AML-193 (cell line): ENCODE measurements around the gene TMEM178B.
"Not testable (repeated sequence)": the region's sequence is repeated elsewhere in the genome, so short reads cannot be mapped to it uniquely, and the experiment has no call there.

ENCODE experiments used
- DNase-seq, 2 experiments: peaks; one replicate each; lab custom pipeline; 2025; lab: John Stamatoyannopoulos, UW

The TMEM178B gene

DNA sequence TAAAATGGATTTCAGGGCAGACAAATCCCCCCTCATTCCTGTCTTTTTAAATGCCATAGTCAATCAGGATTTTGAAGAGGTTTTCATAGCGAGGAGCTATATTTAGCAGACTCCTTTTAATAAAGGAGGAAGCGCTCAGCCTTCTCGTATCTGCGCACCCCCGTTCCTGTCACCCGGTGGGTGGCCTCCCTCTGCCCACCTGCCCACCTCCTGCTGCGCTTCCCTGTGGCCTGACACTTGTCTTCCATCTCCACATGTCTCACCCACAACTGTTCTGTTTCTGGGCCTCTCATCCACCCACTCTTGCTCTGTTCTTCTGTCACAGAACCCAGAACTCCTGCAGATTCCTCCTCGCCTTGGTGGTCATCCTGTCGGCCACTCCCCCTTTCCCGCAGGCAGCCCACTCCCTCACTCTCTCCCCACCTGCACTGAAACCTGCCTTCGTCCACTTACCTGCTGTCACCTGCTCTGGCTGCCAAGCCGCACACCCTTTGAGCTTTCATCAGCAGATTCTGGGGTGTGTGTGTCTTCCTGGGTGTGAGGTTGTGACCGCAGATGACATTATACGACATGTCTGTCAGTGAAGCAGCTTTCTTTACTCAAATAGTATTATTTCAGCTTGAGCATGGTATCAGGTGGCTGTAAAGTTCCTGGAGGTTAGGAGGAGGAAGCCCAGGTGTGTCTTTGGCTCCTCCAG is 313.8 kb downstream of the TMEM178B start:
- no peak for DNase-seq

DNA sequence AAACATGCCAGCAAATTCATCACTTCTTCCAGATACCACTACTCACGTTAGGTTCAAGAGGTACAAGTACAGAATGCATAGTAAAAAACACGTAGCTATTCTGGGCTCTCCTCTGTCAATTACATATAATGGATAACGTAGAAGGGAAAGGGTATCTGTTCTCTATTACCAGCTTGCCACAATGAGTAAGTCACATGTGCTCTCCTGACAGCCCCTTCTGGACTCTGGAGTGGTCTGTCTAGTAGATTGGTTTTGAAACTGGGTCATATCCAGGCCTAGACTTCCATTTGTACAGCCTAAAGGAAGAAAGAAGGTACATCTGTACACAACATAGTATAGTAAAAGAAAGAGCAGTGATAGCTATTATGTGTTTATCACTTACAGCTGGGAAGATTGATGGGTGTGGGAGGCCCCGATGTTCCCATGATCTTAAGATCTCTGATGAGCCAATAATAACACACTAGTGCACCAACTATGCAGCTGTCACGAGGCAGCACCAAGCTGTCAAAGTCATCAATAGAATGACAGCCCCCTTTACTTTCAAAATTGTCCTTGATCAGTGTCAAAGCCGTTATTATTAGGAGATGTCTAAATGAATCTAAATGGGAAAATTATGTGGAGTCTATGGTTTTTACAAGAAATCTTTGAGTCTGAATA is 315.4 kb downstream of the TMEM178B start:
- no peak for DNase-seq

DNA sequence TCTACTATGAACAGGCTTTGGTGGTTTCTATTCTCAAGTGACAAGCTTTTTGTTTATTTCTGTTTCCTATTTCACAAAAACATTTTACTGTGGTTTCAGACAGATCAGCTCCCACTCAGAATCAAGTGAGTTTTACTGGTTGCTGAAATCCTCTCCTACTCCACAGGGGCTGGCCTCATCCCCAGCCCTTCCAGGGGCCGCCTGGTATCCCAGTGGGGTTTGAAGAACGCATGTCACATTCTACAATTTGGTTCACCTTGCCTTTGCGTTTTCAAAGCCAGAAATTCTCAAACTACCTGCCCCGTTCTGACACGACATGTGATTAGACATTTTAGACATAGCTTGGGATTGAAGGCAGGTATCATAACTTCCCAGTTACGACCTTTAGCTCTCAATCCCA is 316.5 kb downstream of the TMEM178B start:
- no peak for DNase-seq

DNA sequence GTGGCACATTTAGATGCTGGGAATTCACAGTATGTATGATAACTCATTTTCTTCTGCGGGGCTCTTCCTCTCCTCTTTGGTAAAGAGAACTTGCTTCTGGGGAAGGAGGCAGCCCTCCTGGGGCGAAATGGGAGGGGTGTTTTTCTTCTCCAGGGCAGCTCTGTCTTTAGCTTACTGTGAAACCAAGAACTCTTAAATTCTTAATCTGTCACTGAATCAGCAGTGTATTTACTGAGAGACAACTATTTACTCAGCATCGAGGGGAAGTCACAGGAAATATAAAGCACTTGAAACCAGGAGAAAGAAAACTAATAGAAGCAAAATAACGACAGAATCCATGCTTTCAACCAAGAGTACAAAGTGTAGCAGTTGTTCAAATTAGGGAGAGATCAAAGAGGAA is 319.2 kb downstream of the TMEM178B start:
- no peak for DNase-seq

DNA sequence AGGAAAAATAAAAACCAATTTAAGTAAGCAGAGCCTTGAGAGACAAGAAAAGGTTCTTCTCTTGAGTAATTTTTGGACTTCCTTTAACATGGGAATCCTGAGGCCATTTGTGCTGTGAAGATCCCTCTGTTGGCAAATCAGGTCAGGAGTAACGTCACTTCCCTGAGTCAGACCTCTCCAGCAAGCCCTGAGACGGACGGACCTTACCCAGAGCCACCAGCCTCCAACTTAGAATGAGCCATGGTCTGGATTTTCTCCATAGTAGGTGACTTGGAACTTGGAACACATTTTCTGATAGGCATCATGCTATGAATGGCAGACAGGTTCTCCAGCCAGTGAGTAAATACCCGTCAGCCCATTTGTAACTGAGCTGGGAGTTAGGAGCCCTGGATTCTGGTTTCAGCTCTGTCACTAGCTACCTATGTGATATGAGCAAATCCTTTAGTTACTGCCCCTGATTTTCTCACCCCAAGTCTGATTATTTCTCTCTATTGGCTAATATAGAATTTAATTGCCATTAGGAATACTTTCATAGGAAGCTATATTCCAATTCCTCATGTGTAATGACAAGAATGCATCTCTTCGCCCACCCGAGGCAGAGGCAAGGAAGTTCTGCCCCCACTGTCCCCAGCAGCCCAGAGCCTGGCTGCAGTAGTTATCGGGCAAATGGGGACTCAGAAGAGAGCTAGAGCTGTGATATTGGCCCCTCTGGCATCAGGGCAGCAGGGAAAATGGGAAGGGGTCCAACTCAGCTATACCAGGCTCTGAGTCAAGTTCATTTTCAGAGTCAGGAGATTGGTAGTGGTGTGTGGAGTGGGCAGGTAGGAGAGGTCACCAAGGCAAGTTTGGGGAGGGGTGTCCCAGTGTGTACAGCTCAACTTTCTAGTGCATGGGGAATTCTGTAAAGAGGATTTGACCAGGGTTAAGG is 323.6 kb downstream of the TMEM178B start:
- no peak for DNase-seq

DNA sequence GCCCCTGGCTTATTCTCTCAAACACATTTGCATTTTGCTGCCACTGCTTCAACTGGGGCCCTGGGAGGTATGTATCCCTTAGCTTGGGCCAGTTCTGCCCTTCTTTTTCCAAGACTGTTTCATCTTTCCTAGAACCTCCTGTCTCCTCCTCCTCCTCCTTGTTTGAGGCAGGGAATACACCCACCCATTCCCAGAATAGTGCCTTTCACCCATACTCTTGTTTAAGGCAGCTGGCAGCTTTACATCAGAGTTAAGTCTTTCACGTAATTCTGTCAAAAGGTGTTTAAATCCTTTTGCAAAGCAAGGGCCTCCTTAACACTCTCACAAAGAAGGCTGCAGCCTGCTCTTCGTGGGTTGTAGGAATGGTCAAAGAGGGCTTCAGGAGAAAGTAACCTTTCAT is 326.5 kb downstream of the TMEM178B start:
- no peak for DNase-seq

DNA sequence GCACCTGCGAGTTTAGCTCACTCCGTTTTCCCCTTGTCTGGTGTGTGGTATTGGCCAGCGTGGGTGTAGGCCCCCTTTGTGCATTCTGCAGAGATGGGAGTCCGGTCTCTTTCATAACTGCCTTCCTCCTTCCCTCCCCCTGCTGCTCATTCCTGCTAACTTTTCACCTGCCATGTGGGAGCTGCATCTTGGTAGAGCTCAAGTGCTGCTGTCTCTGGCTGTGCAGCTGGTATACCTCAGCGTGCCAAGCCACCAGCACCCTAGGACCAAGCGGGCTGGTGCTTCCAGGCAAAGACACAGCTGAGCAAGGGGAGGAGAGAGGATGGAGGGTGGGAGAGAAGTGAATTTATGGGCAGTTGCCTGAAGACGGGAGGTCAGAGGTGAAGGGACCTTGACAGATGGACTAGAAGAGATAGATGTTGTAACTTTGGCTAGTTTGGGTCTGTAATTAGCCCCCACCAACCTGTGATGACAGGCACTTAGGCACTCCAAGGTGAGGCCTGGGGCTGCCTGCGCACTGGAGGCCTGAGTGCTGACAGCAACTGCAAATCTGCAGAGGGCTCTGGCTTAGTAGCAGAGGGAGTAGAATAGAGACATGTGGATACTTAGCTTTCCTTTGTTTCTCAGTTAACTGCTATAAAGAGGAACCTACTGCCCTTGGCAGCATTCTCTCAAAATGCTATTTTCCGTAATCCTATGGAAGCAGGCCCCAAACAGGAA is 328.6 kb downstream of the TMEM178B start:
- DNase-seq = no peak

DNA sequence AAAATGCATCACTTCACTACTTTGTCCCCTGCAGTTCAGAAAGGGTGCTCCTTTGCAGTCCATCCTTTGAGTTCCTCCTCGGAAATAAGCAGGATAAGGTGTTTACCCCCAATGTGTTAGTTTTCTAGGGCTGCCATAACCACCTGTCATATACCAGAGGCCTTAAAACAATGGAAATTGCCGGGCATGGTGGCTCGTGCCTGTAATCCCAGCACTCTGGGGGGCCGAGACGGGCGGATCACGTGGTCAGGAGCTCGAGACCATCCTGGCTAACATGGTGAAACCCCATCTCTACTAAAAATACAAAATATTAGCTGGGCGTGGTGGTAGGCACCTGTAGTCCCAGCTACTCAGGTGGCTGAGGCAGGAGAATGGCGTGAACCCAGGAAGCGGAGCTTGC is 330.0 kb downstream of the TMEM178B start:
- not testable (repeated sequence) for DNase-seq

DNA sequence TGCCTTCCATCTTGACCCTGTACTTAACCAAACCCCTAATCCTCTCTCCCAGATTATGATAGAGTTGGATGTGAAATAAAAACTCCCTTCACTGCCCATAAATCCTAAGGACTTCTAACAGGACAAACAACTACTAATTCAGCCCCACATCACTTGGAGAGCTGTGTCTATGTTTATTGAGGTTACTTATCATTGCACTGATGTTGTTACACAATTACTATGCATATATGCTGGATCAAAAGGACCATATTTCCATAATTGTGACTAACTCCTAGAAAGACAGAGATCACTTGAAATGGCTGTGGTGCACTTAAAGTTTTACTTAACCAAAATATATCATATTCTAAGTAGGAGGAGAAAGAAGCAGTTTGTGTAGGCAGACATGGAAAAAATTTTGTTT is 332.5 kb downstream of the TMEM178B start:
- DNase-seq = no peak

DNA sequence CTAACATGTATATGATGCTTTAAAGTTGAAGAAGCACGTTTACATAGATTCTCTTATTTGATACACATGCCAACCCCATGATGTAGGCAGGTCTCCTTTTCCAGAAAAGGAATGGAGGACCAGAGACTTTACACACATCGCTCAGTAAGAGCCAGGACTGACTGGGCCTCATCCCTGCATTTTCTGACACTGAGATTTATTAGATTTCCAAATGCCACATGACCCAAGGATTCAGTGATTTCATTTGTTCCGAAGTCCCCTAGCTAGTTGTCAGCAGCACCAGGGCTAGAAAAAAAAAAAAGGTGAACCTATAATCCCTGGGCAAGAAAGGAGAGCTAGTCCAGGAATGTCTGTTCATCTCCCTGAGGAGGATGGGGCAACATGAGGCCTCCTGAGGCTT is 334.0 kb downstream of the TMEM178B start:
- no peak for DNase-seq

DNA sequence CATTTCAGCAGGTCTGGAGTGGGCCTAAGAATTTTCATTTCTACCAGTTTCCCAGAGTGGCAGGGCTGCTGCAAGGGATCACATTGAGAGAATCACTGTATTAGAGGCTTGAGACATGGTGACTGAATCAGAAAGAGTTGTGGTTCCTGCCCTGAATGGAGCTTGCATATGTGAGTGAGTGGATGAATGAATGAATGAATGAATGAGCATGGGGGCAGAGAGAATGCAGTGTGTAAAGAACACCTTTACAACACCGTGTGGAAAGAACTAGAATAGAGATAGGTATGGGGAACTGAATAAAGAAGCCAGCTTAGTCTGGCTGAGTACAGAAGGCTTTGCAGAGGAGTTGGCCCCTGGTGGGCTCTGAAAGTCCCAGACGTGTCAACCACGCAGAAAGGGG is 334.6 kb downstream of the TMEM178B start:
- DNase-seq = no peak

DNA sequence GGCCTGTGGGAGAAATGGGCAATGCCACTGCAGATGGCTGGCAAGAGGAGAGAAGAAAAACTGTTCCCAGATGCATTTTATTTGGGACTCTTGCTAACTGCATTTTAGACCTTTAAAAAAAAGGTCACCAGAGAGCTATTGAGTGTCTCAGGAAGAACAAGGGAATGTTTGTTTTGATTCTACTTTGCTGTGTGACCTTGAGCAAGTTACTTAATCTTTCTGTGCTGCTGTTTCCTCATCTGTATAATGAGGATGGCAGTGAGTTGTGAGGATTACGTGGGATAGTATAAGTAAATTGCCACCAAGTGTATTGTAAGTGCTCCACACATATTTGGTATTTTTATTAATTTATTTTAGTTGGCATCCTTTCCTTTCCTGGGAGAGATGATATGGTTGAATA is 335.4 kb downstream of the TMEM178B start:
- DNase-seq = no peak

DNA sequence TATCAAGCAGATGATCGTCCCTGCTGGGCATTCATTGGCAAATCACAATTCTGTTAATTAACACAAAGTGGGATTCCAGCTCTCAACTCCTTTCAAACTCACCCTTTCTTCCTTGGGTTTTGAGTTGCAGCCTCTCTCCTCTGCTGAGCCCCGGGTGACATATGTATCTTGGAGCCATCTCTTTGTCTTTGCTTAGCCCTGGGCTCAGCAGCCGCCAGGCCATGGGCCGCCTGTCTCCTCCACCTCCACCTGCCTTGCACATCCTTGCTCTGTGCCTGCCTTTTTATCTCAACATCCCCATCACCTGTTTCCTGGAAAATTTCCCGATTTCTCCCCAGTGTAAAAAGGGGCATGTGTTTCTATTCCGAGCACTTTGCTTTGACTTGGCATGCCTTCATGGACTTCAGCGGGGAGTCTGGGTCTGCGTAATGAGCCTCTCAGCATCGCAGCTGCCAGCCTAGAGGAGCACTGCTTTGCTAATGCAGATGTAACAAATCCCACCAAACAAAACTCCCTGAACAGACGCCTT is 336.0 kb downstream of the TMEM178B start:
- DNase-seq = no peak

DNA sequence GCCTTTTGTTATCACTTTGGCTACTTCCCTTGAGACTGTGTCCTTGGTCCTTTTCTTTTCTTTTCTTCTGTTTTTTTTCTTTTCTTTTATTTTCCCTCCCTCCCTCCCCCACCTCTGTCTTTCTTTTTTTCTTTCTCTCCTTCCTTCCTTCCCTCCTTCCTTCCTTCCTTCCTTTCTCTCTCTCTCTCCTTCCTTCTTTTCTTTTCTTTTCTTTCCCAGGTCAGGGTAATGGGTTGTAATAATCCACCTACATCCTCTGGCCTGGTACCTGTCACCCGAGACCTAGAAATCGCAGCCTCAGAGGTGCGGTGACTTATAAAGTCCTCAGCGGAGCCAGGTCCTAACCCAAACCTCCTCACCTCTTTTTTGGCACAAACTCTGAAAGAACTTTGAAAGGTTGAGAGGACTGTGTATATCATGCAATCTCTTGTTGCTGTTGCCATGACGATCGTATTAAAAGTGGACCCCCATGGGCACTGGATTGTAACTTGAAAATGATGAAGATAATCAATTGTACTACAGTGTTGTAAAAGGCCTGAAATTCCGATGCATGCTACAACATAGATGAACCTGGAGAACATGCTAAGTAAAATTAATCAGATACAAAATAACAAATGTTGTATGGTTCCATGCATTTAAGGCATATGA is 336.6 kb downstream of the TMEM178B start:
- no peak for DNase-seq

DNA sequence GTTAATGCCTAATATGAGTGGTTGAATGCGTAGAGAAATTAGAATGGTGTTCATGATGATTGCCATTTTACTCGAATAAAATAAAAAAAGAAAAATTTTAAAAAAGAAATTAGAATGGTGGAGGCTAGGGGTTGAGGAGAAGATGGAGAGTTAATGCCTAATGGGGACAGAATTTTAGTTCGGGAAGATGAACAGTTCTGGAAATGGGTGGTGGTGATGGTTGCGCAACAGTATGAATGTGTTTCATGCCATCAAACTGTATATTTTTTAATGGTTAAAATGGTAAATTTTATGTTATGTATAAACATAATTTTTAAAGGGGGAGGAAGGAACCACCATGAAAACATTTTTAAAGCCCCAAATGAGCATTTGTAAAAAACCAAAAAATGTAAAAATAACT is 337.3 kb downstream of the TMEM178B start:
- DNase-seq = no peak

DNA sequence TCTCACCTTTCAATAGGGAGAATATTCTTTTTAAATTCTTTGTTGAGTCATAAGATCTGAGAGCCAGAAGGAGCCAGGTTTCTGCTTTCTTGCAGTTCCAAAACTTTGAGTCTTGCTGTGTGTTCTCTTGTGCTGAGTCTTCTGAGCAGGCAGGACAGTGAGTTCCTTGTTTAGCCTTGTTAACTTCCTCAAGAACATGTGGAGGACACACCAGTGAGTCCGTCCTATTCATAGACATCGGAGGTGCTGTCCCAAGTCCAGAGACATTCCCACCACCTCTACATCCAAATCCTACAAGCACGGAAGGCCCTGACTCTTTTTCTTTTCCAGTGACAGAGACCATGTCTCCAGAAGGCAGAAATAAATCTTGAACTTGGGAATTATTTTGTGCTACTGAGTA is 342.1 kb downstream of the TMEM178B start:
- no peak for DNase-seq

DNA sequence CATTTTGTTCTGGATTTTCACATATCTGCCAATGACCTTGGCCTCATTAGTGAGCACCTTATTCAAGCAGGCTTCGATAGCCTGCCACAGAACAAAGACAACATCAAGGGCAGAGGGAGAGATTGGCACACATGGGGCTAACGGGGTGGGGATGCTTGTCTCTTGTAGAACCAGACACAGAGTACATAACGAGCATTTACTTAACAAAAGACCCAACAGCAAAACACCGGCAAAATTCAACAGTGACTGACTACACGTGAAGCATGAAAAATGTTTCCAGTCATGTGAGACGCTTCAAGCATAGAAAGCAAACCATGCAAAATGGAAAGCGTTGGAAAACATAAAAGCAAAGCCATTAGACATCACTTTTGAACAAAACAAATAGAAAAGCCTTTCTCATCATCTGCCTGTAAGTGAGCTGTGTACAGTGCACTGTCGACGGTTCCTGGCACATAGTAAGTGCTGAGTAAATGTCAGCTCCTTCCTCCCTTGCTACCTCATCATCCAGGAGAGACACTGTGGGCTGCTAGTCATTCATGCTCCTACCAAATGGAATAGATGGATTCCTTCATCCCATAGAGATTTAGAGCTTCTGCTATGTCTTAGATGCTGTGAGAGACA is 342.9 kb downstream of the TMEM178B start:
- no peak for DNase-seq

DNA sequence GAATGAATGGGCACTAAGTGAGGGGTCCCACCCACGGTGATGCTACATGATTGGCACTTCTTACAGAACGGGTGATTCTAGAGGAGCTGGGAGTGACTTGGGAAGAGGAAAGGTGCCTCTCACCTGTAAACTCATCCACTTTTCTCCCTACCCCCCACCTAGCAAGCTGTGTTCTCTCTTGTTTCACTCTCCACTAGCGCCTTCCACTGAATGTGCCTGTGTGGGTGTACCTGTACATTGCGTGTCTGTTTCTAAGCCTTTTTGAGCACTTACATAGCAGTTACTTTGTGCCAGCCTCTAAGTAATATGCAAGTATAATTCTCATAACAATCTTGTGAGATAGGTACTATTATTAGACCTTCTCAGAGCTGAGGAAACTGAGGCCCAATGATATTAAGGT is 343.6 kb downstream of the TMEM178B start:
- DNase-seq = no peak

DNA sequence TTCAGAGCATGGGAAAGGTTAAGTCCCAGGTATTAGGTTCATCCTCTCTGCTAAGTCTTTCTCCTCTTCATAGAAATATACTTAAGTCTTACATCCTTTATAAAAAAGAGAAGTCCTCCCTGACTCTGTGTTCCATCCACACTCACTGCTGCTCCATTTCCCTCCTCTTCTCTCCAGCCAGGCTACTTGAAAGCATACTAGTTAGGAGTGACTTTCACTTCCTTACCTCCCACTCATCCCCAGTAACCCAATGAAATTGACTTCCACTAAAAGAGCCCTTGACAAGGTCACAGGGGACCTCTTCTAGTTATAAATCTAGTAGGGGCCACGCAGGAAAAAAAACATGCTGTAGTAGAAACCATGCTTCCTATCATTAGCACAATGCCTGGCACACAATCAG is 344.2 kb downstream of the TMEM178B start:
- DNase-seq = no peak

DNA sequence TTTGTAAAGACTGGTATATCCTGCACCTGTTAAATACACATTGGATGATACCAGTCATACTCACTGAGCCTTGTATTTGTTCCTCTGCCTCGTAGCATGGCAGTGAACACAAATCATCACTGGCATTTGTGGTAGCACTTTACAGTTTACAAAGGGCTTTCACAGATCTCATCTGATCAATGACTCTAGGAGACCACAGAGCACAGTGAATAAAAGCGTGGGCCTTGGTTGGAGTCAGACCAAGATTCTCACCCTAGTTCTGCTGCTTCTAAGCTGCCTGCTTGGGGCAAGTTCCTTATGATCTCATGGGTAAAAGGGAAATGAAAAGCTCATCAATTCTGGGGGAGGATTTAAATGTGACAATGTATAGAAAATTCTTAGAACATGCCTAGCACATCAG is 347.4 kb downstream of the TMEM178B start:
- no peak for DNase-seq

DNA sequence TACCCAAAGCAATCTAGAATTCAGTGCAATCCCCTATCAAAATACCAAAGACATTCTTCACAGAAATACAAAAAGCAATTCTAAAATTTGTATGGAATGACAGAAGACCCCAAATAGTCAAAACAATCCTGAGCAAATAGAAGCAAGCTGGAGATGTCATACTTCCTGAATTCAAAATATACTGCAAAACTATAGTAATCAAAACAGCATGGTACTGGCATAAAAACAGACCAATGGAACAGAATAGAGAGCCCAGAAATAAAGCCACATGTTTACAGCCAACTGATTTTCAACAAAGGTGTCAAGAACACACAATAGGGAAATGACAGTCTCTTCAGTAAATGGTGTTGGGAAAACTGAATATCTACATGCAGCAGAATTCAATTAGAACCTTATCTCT is 353.3 kb downstream of the TMEM178B start:
- DNase-seq = no peak
